ENCODE measurements around the gene CBX2. TPM values are rescaled to one million over a fixed set of nuclear protein-coding genes. Genes with fewer than 3 reads are reported as not detected.
A peak's percentile ranks its signal among the peaks of the same experiment; 100 is the strongest.

CBX2 gene
- total RNA-seq, 1 donor: 0.86 TPM

- peak; percentile 92 for DNase-seq (ENCODE audit: low read depth)
- TF ChIP-seq CTCF (IDR thresholded peaks at IDR 0.05; ENCODE audit: insufficient read depth, low read depth, low read length): no peak
- peak overlapping the region; percentile 58 for H3K4me3 ChIP-seq (ENCODE audit: low read depth, low read length)
Measured at GRCh38 chr17:79792984-79793923, 15.3 kb downstream of the CBX2 start.

GRCh38 chr17:79793924-79794304, 16.0 kb downstream of the CBX2 start:
- no peak for DNase-seq (ENCODE audit: low read depth)

GRCh38 chr17:79794659-79795511, 16.9 kb downstream of the CBX2 start:
- DNase-seq (ENCODE audit: low read depth): no peak
- no peak overlapping the region for H3K4me3 ChIP-seq (ENCODE audit: low read depth, low read length)
- TF ChIP-seq CTCF (IDR thresholded peaks at IDR 0.05; ENCODE audit: insufficient read depth, low read depth, low read length): no peak

More at GRCh38 chr17:79793924-79794304, 16.0 kb downstream of the CBX2 start:
- no peak for TF ChIP-seq CTCF (IDR thresholded peaks at IDR 0.05; ENCODE audit: insufficient read depth, low read depth, low read length)
- H3K4me3 ChIP-seq (ENCODE audit: low read depth, low read length): peak overlapping the region; percentile 58

GRCh38 chr17:79795795-79796443, 18.0 kb downstream of the CBX2 start:
- TF ChIP-seq CTCF (IDR thresholded peaks at IDR 0.05; ENCODE audit: insufficient read depth, low read depth, low read length): no peak
- no peak for DNase-seq (ENCODE audit: low read depth)
- peak overlapping the region; percentile 80 for H3K4me3 ChIP-seq (ENCODE audit: low read depth, low read length)

GRCh38 chr17:79796444-79796762, 18.5 kb downstream of the CBX2 start:
- TF ChIP-seq CTCF (IDR thresholded peaks at IDR 0.05; ENCODE audit: insufficient read depth, low read depth, low read length): no peak
- H3K4me3 ChIP-seq (ENCODE audit: low read depth, low read length): peak overlapping the region; percentile 80
- DNase-seq (ENCODE audit: low read depth): no peak

- peak; percentile 99 for DNase-seq (ENCODE audit: low read depth)
- H3K4me3 ChIP-seq (ENCODE audit: low read depth, low read length): peak within 1 kb of the TSS; percentile 80
- TF ChIP-seq CTCF (IDR thresholded peaks at IDR 0.05; ENCODE audit: insufficient read depth, low read depth, low read length): peak; percentile 13
Measured at GRCh38 chr17:79796763-79797491, 19.0 kb downstream of the CBX2 start, which contains the start of gene CBX8. CBX8 (minus strand) TSS chr17:79797077; CDS start chr17:79796998, 79 bp downstream.
